Stomach smooth muscle (tissue), 2 donors: Measurements from ENCODE around the gene TMPRSS9.

Experiments used
- H3K27ac ChIP-seq: one replicate; pipeline ENCODE4 v1.7.0; 2013; ENCODE audit warnings: mild to moderate bottlenecking, low read length, inconsistent platforms
- H3K27me3 ChIP-seq, 2 donors: one replicate each; pipeline ENCODE4 v1.7.0; 2013; ENCODE audit warnings: low read length in 2 of 2; ENCODE audit not compliant: insufficient read depth in 2 of 2, control insufficient read depth in 1 of 2
- H3K36me3 ChIP-seq, 2 donors: one replicate each; pipeline ENCODE4 v1.7.0; 2013; ENCODE audit warnings: low read length in 2 of 2; ENCODE audit not compliant: control insufficient read depth in 2 of 2, insufficient read depth in 2 of 2
- H3K4me1 ChIP-seq: one replicate; pipeline ENCODE4 v1.7.0; 2013; ENCODE audit warnings: low read length; ENCODE audit not compliant: control insufficient read depth, insufficient read depth
- H3K4me3 ChIP-seq, 2 donors: one replicate each; pipeline ENCODE4 v1.7.0; 2013; ENCODE audit warnings: low read length in 2 of 2
- H3K9ac ChIP-seq, 2 donors: one replicate each; pipeline ENCODE4 v1.7.0; 2013; ENCODE audit warnings: low read length in 2 of 2, mild to moderate bottlenecking in 1 of 2
- H3K9me3 ChIP-seq, 2 donors: one replicate each; pipeline ENCODE4 v1.7.0; 2013; ENCODE audit warnings: low read length in 2 of 2; ENCODE audit not compliant: control insufficient read depth in 2 of 2
- donor health status: healthy.
- donor health status: Pancreatic carcinoma.

Gene TMPRSS9

DNA sequence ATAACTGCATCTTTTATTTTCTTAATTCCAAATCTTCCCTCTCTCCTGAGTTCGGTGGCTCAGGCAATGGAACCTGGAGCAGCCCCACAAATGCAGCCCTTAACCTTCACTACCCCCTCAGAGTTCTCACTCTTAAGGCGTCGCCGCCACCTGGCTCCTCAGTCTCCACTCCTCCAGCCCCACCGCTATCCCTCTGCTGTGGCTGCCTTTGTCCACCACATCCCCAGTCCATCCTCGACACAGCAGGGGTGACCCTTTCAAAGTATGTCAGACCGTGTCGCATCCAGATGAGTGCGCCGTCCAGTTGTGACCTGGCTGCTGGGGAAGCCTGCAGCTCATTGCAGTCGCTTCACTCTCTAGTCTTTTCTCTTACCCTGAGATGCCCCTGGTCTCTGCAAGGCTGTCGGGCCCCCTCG, 30.6 kb upstream of the TMPRSS9 start:
- no peak overlapping the region for H3K27ac ChIP-seq
- peaks cover 4 to 7% of the 10 kb centered on the region in 2 donors for H3K36me3 ChIP-seq
- H3K9me3 ChIP-seq: no peaks in the 10 kb centered on the region
- no peaks in the 10 kb centered on the region for H3K27me3 ChIP-seq
- peak overlapping the region; percentile 81 to 87 for H3K9ac ChIP-seq
- peak overlapping the region; percentile 81 to 92 for H3K4me3 ChIP-seq
- H3K4me1 ChIP-seq: peaks cover 48% of the 10 kb centered on the region

DNA sequence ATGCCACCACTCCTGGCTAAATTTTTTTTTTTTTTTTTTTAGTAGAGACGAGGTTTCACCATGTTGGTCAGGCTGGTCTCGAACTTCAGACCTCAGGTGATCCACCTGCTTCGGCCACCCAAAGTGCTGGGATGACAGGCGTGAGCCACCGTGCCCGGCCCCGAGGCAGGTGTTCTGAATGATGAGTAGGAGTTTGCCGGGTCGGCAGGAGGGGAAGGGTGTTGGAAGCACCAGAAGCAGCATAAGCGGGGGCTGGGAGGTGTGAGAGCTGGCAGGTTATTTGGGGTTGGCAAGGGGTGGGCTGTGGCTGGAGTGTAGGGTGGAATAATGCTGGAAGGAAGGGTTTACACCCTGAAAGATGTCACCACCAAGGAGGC, 29.8 kb upstream of the TMPRSS9 start:
- peaks cover 48% of the 10 kb centered on the region for H3K4me1 ChIP-seq
- H3K36me3 ChIP-seq: peaks cover 0 to 6% of the 10 kb centered on the region in 2 donors

DNA sequence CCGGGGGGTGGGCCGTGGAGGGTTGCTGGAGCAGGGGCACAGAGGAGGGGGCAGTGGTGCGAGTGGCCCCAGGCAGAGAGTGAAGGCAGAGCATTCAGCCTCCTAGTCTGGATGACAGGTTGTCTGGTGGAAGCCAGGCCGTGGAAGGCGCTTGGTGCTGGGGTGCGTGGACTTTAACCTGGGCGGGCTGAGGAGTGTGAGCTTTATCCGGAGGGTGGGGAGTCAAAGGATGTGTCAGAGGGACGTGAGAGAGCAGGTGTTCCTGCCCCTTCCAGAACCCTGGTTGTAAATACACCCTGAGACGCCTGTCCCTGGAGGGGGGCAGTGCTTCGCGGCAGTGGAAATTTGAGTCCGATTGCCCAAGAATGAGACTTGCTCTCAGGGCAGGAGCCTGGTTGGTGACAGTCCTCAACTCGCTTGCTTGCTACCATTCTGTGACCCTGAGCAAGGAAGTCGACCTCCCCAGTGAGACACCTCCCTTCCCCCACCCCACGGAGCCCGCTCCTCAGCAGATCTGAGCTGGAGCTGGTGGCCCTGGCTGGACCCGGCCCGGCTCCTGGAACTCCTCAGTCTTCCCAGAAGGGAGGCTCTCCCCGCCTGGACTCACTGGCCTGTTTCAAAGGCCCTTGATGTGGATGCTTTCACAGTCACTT, 29.3 kb upstream of the TMPRSS9 start:
- H3K36me3 ChIP-seq: peaks cover 0 to 5% of the 10 kb centered on the region in 2 donors
- H3K27ac ChIP-seq: no peak overlapping the region
- H3K4me3 ChIP-seq: no peak overlapping the region
- H3K4me1 ChIP-seq: peaks cover 48% of the 10 kb centered on the region
- H3K9me3 ChIP-seq: no peaks in the 10 kb centered on the region
- no peaks in the 10 kb centered on the region for H3K27me3 ChIP-seq
- H3K9ac ChIP-seq: no peak overlapping the region

More for the DNA sequence above, 29.8 kb upstream of the TMPRSS9 start:
- Histone ChIP-seq H3K9ac (no peak overlapping the region), H3K27ac (no peak overlapping the region), H3K4me3 (no peak overlapping the region), H3K27me3 (no peaks in the 10 kb centered on the region), H3K9me3 (no peaks in the 10 kb centered on the region)

DNA sequence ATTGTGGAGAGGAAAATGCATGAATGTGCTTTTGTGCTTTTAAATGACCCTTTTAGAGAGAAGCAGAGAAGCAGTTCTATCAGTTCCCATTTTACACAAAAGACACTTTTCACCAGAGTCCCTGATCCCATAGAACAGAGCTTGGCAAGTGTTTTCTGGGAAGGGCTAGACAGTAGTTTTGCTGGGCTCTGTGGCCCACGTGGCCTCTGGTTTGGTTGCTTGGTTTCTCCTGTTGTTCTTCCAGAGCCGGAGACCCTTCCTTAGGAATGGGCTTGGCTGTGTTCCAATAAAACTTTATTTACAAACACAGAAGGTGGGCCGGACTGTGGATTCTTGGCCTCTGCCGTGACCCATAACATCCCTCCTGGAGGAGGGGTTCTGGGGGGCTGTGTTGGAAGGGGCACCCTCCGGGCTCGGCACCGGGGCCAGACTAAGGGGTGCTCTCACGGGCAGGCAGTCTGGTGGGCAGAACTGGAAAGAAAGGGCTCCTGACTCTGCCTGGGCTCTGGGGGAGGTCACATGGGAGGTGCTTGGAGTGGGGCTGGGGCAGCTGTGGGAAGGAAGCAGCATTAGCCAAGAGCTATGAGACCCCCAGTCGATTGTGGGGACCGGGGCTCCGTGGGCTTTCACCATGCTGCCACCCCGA, 28.3 kb upstream of the TMPRSS9 start:
- no peaks in the 10 kb centered on the region for H3K9me3 ChIP-seq
- H3K27ac ChIP-seq: no peak overlapping the region
- no peaks in the 10 kb centered on the region for H3K27me3 ChIP-seq
- H3K36me3 ChIP-seq: peaks cover 0 to 2% of the 10 kb centered on the region in 2 donors
- H3K4me1 ChIP-seq: peaks cover 47% of the 10 kb centered on the region
- H3K4me3 ChIP-seq: no peak overlapping the region
- H3K9ac ChIP-seq: peak overlapping the region in 1 of 2 donors; percentile 29

DNA sequence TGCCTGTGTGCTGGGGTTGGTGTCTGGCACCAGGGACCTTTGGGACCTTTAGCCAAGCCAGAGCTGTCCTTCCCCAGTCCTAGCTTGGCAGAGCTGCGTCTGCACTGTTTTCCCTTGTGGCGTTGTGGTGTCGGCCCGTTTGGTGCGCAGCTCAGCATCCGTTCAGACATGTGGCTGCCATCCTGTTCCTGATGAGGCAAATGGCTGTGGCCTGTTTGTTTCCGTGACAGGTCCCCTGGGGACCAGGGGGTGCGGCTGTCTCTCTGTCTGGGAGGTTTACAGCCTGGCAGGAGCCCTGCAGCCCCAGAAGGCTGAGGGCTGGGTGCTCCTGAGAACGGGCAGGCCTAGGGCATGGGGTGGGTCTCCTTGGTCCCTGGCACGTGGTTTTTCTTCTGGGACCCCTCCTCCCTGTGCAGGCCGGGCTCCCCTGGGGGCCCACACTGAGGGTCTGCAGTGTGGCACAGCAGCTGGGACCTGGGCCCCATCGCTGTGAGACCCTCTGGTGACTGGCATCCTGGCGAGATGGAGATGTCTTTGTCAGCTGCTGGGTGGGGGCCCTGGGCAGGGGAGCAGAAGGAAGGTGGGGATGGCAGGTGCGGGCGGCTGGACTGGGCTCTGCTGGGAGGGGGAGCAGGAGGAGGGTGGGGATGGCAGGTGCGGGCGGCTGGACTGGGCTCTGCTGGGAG, 27.6 kb upstream of the TMPRSS9 start:
- H3K4me3 ChIP-seq: no peak overlapping the region

DNA sequence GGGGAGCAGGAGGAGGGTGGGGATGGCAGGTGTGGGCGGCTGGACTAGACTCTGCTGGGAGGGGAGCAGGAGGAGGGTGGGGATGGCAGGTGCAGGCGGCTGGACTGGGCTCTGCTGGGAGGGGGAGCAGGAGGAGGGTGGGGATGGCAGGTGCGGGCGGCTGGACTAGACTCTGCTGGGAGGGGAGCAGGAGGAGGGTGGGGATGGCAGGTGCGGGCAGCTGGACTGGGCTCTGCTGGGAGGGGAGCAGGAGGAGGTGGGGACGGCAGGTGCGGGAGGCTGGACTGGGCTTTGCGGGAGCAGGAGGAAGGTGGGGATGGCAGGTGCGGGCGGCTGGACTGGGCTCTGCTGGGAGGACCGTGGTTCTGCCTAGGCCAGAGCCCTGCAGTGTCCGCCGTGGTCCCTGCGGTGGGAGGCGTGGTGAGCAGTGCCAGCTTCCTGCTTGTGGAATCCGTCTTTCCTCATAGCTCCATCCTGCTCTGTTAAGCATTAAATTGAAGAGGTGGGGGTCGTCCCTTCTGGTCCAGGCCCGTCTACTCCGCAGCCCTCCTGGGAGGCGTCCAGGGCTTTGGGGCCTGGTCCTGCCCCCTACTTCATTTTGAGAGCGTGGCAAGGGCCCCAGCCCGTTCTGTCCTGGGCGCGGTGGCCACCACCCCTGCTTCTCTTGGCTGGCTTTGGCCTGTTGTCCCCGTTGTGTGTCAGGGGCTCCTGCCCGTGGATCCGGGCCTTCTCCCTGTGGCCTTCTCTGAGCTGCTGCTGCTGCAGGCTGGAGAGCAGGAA, 26.8 kb upstream of the TMPRSS9 start:
- no peaks in the 10 kb centered on the region for H3K36me3 ChIP-seq
- H3K9ac ChIP-seq: no peak overlapping the region
- H3K9me3 ChIP-seq: no peaks in the 10 kb centered on the region
- H3K27me3 ChIP-seq: no peaks in the 10 kb centered on the region
- no peak overlapping the region for H3K27ac ChIP-seq
- H3K4me3 ChIP-seq: no peak overlapping the region
- peaks cover 36% of the 10 kb centered on the region for H3K4me1 ChIP-seq

More for the DNA sequence above, 27.6 kb upstream of the TMPRSS9 start:
- no peaks in the 10 kb centered on the region for H3K9me3 ChIP-seq
- peaks cover 40% of the 10 kb centered on the region for H3K4me1 ChIP-seq
- no peak overlapping the region for H3K27ac ChIP-seq
- H3K27me3 ChIP-seq: no peaks in the 10 kb centered on the region
- H3K36me3 ChIP-seq: no peaks in the 10 kb centered on the region
- H3K9ac ChIP-seq: no peak overlapping the region

DNA sequence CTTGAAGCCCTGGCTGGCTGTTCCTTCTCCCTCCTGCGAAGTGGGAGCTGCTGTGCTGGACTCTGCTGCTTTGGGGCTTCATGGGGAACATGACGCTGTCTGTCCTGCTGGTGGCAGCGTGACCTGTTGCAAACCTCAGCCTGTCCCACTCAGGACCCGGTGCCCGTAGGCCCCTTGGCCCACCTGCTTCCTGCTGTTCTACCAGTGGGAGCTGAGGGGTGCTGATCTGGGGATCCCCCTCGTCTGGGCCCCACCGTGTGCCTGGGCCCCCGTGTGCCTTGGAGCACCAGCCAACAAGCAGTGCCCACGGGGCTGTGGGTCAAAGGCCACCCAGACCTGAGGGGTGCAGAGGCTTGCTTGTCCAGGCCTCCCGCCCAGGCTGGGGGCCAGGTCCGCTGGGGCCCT, 26.3 kb upstream of the TMPRSS9 start:
- Histone ChIP-seq H3K36me3 (no peaks in the 10 kb centered on the region), H3K27me3 (no peaks in the 10 kb centered on the region), H3K4me3 (no peak overlapping the region), H3K4me1 (peaks cover 36% of the 10 kb centered on the region), H3K9me3 (no peaks in the 10 kb centered on the region), H3K9ac (no peak overlapping the region), H3K27ac (no peak overlapping the region)

DNA sequence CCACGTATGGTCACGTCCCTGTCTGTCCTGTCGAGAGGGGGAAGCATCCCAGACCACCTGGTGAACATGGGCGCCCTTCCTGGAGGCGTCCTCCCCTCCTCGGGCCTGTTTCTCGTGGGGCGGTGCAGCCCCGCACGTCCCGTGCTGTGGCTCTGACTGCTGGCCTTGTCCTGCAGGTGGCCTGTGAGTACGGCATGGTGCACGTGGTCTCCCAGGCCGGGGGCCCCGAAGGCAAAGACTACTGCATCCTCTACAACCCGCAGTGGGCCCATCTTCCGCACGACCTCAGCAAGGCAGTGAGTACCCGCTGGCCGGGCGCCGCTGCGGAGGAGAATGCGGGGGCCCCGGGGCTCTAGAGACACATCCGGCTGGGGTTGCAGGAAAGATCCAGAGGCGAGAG, 25.6 kb upstream of the TMPRSS9 start:
- H3K27me3 ChIP-seq: no peaks in the 10 kb centered on the region
- no peaks in the 10 kb centered on the region for H3K36me3 ChIP-seq
- no peak overlapping the region for H3K9ac ChIP-seq
- peaks cover 30% of the 10 kb centered on the region for H3K4me1 ChIP-seq
- H3K27ac ChIP-seq: no peak overlapping the region
- no peak overlapping the region for H3K4me3 ChIP-seq
- H3K9me3 ChIP-seq: no peaks in the 10 kb centered on the region

DNA sequence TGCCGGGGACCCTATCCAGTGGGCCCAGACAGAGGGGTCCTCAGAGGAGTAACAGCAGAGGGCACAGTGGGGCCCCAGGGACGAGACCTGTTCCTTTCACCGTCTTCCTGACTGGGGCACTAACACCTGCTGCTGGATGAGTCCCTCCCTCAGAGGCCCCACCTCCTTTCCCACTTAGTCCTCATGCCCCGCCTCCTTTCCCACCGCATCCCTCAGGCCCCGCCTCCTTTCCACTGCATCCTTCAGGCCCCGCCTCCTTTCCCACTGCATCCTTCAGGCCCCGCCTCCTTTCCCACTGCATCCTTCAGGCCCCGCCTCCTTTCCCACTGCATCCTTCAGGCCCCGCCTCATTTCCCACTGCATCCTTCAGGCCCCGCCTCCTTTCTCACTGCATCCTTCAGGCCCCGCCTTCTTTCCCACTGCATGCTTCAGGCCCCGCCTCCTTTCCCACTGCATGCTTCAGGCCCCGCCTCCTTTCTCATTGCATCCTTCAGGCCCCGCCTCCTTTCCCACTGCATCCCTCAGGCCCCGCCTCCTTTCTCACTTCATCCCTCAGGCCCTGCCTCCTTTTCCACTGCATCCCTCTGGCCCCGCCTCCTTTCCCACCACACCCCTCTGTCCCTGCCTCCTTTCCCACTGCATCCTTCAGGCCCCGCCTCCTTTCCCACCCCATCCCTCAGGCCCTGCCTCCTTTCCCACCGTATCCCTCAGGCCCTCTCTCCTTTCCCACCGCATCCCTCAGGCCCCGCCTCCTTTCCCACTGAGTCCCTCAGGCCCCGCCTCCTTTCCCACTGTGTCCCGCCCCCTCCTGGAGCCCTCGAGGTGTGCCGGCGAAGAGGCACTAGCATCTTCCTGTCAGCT, 24.8 kb upstream of the TMPRSS9 start:
- Histone ChIP-seq H3K27ac (no peak overlapping the region), H3K9ac (no peak overlapping the region), H3K4me1 (peaks cover 26% of the 10 kb centered on the region), H3K9me3 (no peaks in the 10 kb centered on the region), H3K27me3 (no peaks in the 10 kb centered on the region), H3K4me3 (no peak overlapping the region), H3K36me3 (no peaks in the 10 kb centered on the region)

DNA sequence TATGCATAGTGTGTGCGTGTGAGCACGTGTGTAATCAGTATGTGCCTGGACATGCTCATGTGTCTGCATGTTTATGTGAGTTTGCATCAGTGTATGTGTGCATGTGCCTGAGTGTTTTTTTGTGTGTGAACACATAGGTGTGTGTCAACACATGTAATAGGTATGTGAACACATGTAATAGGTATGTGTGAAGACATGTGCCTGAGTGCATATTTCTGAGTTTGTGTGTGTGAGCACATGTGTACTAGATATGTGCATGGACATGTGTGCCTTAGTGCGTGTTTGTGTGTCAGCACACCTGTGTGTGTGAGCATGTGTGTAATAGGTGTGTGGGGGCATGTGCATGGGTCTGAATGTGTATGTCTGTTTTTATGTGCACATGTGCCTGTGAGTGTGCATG, 24.2 kb upstream of the TMPRSS9 start:
- H3K9ac ChIP-seq: no peak overlapping the region

More for the DNA sequence above, 24.2 kb upstream of the TMPRSS9 start:
- no peak overlapping the region for H3K4me3 ChIP-seq
- no peaks in the 10 kb centered on the region for H3K36me3 ChIP-seq
- no peaks in the 10 kb centered on the region for H3K27me3 ChIP-seq
- no peaks in the 10 kb centered on the region for H3K9me3 ChIP-seq
- H3K27ac ChIP-seq: no peak overlapping the region
- H3K4me1 ChIP-seq: peaks cover 20% of the 10 kb centered on the region
